ENCODE measurements around the gene GNS. TPM values are rescaled to one million over a fixed set of nuclear protein-coding genes. Genes with fewer than 3 reads are reported as not detected.

GNS gene
- total RNA-seq, 3 donors from 2014 or later, result 57.4 to 79.2 (median 72.9) TPM

DNA sequence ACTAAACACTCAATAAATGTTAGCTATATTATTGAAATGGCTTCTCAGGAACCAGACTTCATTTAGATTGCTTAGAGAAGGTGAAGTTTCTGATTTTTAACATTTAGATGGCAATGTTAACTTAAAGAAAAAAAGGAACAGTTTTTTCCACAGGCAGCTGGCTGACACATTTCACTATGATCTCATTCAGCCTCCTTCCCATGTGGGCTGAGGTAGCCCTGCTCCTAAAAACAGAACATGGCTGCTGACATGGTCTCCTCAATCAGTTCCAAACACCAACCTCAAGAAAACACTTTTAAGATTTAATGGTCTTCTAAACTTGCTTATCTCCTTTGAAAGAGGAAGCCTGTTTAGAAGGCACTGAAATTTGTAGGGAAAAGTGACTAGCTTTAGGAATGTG, 23.8 kb downstream of the GNS start:
- DNase-seq (no peak), ATAC-seq (no peak)
- intact Hi-C loops (cut with DNase I, micrococcal nuclease), result no loop called here
- Histone ChIP-seq H3K36me3 (ENCODE audit: low read depth) (peaks cover 3% of the 10 kb centered on the region), H3K4me3 (no peak overlapping the region), H3K9me3 (no peaks in the 10 kb centered on the region), H3K4me1 (ENCODE audit: low read depth) (no peaks in the 10 kb centered on the region)
- TF ChIP-seq, protein P1, sequence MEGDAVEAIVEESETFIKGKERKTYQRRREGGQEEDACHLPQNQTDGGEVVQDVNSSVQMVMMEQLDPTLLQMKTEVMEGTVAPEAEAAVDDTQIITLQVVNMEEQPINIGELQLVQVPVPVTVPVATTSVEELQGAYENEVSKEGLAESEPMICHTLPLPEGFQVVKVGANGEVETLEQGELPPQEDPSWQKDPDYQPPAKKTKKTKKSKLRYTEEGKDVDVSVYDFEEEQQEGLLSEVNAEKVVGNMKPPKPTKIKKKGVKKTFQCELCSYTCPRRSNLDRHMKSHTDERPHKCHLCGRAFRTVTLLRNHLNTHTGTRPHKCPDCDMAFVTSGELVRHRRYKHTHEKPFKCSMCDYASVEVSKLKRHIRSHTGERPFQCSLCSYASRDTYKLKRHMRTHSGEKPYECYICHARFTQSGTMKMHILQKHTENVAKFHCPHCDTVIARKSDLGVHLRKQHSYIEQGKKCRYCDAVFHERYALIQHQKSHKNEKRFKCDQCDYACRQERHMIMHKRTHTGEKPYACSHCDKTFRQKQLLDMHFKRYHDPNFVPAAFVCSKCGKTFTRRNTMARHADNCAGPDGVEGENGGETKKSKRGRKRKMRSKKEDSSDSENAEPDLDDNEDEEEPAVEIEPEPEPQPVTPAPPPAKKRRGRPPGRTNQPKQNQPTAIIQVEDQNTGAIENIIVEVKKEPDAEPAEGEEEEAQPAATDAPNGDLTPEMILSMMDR (IDR thresholded peaks at IDR 0.05), result no peak

DNA sequence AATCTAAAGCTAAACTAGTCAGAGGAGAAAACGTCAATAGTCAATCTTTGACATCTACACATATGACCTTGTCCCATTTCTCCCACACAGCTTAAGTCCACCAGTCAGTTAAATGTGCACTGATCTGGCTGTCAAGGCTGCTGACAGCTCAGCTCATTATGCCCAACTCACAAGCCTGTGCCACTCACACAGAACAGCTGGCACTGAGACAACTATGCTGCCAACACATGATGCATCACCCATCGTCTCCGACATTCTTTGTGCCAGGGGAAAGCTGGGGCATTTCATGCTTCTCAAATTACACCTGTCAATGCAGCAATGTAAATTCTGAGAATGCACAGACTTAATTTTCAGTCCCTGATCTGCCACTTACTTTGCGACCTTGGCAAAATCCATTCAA, 25.3 kb downstream of the GNS start:
- Histone ChIP-seq H3K4me3 (no peak overlapping the region), H3K36me3 (ENCODE audit: low read depth) (peaks cover 3% of the 10 kb centered on the region), H3K4me1 (ENCODE audit: low read depth) (no peaks in the 10 kb centered on the region), H3K9me3 (no peaks in the 10 kb centered on the region)
- TF ChIP-seq, protein P1 (IDR thresholded peaks at IDR 0.05), result no peak
- no peak for DNase-seq
- intact Hi-C loops (cut with DNase I, micrococcal nuclease), result no loop called here
- ATAC-seq, result no peak

DNA sequence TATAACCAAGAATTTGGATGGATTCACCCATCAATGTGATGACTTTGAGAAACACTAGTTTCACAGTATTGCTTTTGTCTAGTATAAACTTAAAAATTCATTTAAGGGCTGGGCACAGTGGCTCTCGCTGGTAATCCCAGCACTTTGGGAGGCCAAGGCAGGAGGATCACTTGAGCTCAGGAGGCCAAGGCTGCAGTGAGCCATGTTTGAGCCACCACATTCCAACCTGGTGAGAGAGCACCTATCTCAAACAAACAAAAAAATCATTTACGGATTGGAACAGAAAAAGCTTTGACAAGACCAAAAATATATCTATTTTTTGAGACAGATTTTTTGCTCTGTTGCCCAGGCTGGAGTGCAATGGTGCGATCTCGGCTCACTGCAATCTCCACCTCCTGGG, 27.5 kb downstream of the GNS start:
- Histone ChIP-seq H3K36me3 (ENCODE audit: low read depth) (peaks cover 4% of the 10 kb centered on the region), H3K4me1 (ENCODE audit: low read depth) (no peaks in the 10 kb centered on the region), H3K9me3 (no peaks in the 10 kb centered on the region), H3K4me3 (no peak overlapping the region)
- TF ChIP-seq, protein P1 (IDR thresholded peaks at IDR 0.05), result no peak
- intact Hi-C loops (cut with DNase I, micrococcal nuclease), result no loop called here
- DNase-seq, result no peak
- ATAC-seq, result no peak

DNA sequence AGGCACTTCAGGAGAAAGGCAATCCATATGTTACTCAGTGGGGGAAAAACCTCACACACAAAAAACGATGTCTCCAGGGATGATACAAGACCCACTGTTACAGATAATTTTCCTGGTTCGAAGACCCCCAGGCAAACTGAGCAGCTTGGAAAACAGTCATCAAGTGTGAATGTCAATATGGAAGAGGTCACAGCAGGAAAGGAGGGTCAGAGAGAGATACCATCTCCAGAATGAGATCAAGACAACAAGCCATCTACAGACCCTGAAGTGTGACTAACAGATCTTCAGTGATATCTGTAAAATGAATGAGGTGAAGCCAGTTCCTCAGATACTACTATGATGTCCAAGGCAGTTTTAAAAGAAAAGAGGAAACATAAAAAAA, 28.6 kb downstream of the GNS start:
- TF ChIP-seq, protein P1 (IDR thresholded peaks at IDR 0.05), result no peak

DNA sequence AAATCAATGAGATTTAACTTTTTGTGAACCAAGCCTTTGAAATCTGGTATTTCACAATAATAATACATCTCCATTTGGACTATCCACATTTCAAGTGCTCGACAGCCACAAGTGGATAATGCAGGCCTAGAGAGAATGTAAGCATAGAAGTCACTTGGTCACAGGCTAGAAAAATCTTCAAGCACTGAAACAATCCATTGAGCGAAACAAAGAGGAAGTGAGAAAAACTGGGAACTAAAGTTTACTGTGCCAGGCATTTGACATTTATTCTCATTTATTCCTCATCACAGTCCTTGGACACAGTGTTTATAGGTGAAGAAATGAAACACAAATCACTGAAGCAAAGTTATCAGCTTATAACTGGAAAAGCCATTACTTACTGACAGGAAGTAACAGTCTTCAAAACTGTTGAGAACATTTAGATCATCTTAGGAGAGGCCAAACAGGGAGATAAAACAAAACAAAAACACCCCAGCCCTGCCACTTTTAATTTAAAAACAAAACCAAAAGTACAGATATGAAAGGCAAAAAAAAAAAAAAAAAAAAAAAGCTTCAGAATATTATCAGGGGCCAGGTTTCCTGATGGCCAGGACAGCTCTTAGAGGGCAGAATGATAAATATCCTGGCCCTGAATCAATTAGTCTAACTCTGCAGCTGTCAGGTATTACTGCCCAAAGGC, 29.2 kb downstream of the GNS start:
- Histone ChIP-seq H3K4me1 (ENCODE audit: low read depth) (no peaks in the 10 kb centered on the region), H3K36me3 (ENCODE audit: low read depth) (peaks cover 4% of the 10 kb centered on the region), H3K4me3 (no peak overlapping the region), H3K9me3 (no peaks in the 10 kb centered on the region)
- intact Hi-C loops (cut with DNase I, micrococcal nuclease), result no loop called here
- TF ChIP-seq, protein P1 (IDR thresholded peaks at IDR 0.05), result no peak
- DNase-seq, result no peak
- no peak for ATAC-seq

More for the DNA sequence above, 28.6 kb downstream of the GNS start:
- Histone ChIP-seq H3K4me3 (no peak overlapping the region), H3K4me1 (ENCODE audit: low read depth) (no peaks in the 10 kb centered on the region), H3K36me3 (ENCODE audit: low read depth) (peaks cover 4% of the 10 kb centered on the region), H3K9me3 (no peaks in the 10 kb centered on the region)
- ATAC-seq (no peak), DNase-seq (no peak)
- intact Hi-C loops (cut with DNase I, micrococcal nuclease), result no loop called here

Measured in mucosa of descending colon (tissue), 3 donors.